ENCODE results near the gene SKIDA1. TPM values are rescaled to one million over a fixed set of nuclear protein-coding genes. Genes with fewer than 3 reads are reported as not detected.

The SKIDA1 gene
- total RNA-seq, 4 donors from 2014 or later, result 0.53 to 3.0 (median 1.2) TPM

DNA sequence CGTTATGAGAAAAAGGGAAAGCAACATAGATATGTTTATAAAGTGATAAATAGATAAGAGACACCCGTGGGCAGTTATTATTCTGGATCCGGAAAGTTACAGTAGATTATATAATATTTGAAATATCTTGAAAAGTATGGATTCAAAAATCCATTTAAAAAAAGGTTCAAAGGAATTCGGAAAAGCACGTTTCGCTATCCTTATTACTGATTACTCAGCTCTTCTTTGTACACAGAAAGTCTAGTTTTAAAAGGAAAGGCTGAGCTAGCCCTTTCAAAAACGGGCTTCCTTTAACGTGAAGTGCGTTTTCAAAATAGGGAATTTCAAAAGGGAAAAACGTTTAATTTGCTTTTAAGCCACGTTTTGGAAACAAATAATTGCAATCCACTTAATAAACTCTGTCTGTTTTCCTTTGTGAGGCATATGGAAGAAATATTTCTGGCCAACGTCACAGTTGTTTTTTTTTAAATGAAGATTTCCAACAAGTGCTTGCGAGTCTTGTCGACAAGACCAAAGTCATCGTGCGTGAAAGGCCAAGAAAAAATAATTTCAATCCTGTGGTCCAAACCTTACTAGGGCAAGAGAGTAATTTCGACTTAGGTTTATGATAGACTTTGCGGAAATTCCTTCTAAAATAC is 2.2 kb upstream of the SKIDA1 start:
- TF ChIP-seq POLR2AphosphoS5 (IDR thresholded peaks at IDR 0.05), result no peak
- TF ChIP-seq CTCF (IDR thresholded peaks at IDR 0.05), result no peak
- no peak for TF ChIP-seq POLR2A (IDR thresholded peaks at IDR 0.05)
- TF ChIP-seq EP300 (IDR thresholded peaks at IDR 0.05), result no peak
- no peak for DNase-seq (ENCODE audit: low spot score in 2 of 2)
- H3K4me1 ChIP-seq, result peaks cover 42% of the 10 kb centered on the region
- no peaks in the 10 kb centered on the region for H3K9me3 ChIP-seq
- H3K27ac ChIP-seq, result peak overlapping the region; percentile 98
- 7% methylated on average over 18 of the region's 18 CpGs for WGBS
- H3K27me3 ChIP-seq, result no peaks in the 10 kb centered on the region
- H3K36me3 ChIP-seq, result no peaks in the 10 kb centered on the region
- H3K4me3 ChIP-seq, result peak overlapping the region; percentile 67

DNA sequence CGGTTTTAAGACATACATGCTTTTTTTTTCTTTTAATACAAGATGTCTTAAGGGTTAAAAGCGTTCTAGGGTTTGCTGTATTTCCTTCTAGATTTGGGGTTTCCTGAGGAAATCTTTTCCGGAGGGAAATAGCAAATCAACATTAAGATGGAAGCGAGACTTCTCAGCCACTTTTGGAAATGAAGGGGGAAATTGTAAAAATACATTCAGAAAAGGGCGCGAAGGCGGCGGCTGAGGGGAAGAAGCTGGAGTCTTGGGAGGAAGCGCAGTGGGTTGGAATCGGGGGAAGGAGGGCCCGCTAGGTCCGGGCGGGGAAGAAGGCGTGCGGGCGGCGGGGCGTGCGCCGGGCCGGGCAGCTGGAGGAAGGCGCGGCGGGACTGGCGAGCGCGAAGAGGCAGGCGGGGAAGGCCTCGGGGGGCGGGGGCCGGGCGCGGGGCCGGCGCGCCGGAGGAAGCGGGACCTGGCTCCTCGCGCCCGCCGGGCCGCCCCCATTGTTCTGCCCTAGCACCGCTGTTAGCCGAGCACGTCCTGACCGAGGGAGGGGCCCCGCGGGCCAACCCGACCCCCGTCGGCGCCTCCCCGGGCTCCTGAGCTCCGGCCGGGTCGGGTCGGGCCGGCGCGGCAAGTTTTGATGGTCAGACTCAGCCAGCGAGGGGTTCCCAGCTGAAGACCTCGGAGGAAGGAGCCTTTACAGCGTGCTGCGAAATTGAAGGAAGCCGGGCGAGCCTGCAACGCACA is 1.5 kb upstream of the SKIDA1 start:
- 1% methylated on average over 64 of the region's 68 CpGs for WGBS
- TF ChIP-seq CTCF (IDR thresholded peaks at IDR 0.05), result no peak
- peak in 1 of 2 donors; percentile 25 for TF ChIP-seq POLR2A (IDR thresholded peaks at IDR 0.05)
- TF ChIP-seq POLR2AphosphoS5 (IDR thresholded peaks at IDR 0.05), result peak in 1 of 3 donors; percentile 37
- TF ChIP-seq EP300 (IDR thresholded peaks at IDR 0.05), result no peak
- peak overlapping the region; percentile 98 for H3K27ac ChIP-seq
- no peaks in the 10 kb centered on the region for H3K36me3 ChIP-seq
- no peaks in the 10 kb centered on the region for H3K9me3 ChIP-seq
- H3K4me1 ChIP-seq, result peaks cover 39% of the 10 kb centered on the region
- H3K4me3 ChIP-seq, result peak overlapping the region; percentile 67
- DNase-seq (ENCODE audit: low spot score in 2 of 2), result peak in 1 of 2 donors; percentile 85
- no peaks in the 10 kb centered on the region for H3K27me3 ChIP-seq

DNA sequence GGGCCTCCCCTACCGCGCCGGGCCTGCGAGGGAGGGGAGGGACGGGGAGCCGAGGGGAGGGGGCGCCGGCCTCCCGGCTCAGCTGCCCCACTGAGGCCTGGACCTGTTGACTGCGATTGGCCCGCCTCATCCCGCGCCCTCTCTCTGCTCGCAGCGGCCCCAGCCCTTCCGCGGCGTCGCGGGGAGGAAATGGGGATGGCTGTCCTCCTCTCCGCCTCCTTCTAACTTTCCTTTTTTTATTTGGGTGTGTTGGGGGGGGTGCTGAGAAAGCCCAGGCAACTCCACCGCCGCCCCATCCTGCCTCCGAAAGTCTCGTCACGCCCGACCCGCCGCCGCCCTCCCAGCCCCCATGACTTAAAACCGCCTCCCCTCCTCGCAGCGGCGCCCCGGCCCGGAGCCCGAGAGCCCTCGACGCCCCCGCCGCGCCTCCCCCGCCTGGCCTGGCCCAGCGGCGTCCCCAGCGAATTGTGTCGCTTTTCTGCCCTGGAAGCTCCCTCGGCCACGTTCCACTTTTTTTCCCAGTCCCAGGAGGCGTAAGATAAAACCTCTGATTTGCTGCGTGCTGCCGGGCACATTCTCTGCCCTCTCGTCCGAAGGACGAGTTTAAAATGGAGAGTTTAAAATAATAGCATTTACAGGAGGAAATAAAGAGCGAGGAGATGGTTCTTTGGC is 842 bp upstream of the SKIDA1 start:
- H3K27me3 ChIP-seq, result no peaks in the 10 kb centered on the region
- TF ChIP-seq POLR2AphosphoS5 (IDR thresholded peaks at IDR 0.05) (no peak), CTCF (IDR thresholded peaks at IDR 0.05) (no peak), EP300 (IDR thresholded peaks at IDR 0.05) (no peak), POLR2A (IDR thresholded peaks at IDR 0.05) (no peak)
- WGBS, result under 1% methylated on average over 35 of the region's 56 CpGs
- H3K27ac ChIP-seq, result peak overlapping the region; percentile 98
- no peaks in the 10 kb centered on the region for H3K9me3 ChIP-seq
- peak; percentile 92 for DNase-seq (ENCODE audit: low spot score in 2 of 2)
- H3K4me1 ChIP-seq, result peaks cover 39% of the 10 kb centered on the region
- H3K4me3 ChIP-seq, result peak overlapping the region; percentile 67
- H3K36me3 ChIP-seq, result no peaks in the 10 kb centered on the region

- H3K27ac ChIP-seq, result peak overlapping the region; percentile 98
- no peaks in the 10 kb centered on the region for H3K27me3 ChIP-seq
- peak overlapping the region; percentile 67 for H3K4me3 ChIP-seq
- no peak for TF ChIP-seq POLR2AphosphoS5 (IDR thresholded peaks at IDR 0.05)
- no peaks in the 10 kb centered on the region for H3K36me3 ChIP-seq
- H3K9me3 ChIP-seq, result no peaks in the 10 kb centered on the region
- 9% methylated on average over 23 of the region's 23 CpGs for WGBS
- DNase-seq (ENCODE audit: low spot score in 2 of 2), result no peak
- peaks cover 46% of the 10 kb centered on the region for H3K4me1 ChIP-seq
Measured at GRCh38 chr10:21524526-21525366, 736 bp downstream of the SKIDA1 start.

GRCh38 chr10:21524131-21524525 is 1.4 kb downstream of the SKIDA1 start:
- no peaks in the 10 kb centered on the region for H3K9me3 ChIP-seq
- no peak for DNase-seq (ENCODE audit: low spot score in 2 of 2)
- TF ChIP-seq POLR2AphosphoS5 (IDR thresholded peaks at IDR 0.05) (no peak), POLR2A (IDR thresholded peaks at IDR 0.05) (no peak), EP300 (IDR thresholded peaks at IDR 0.05) (no peak), CTCF (IDR thresholded peaks at IDR 0.05) (no peak)
- H3K4me1 ChIP-seq, result peaks cover 50% of the 10 kb centered on the region
- H3K36me3 ChIP-seq, result no peaks in the 10 kb centered on the region
- H3K27me3 ChIP-seq, result no peaks in the 10 kb centered on the region
- 31% methylated on average over 7 of the region's 7 CpGs for WGBS
- H3K27ac ChIP-seq, result peak overlapping the region; percentile 98
- H3K4me3 ChIP-seq, result peak overlapping the region; percentile 67
